ENCODE results near the gene EXD3. TPM values are rescaled to one million over a fixed set of nuclear protein-coding genes. Genes with fewer than 3 reads are reported as not detected.
A peak's percentile ranks its signal among the peaks of the same experiment; 100 is the strongest.

Gene EXD3
- total and polyA plus RNA-seq, 2 of the 4 experiments (the other 2 are of a cell fraction): 1.1 to 7.4 TPM

DNA sequence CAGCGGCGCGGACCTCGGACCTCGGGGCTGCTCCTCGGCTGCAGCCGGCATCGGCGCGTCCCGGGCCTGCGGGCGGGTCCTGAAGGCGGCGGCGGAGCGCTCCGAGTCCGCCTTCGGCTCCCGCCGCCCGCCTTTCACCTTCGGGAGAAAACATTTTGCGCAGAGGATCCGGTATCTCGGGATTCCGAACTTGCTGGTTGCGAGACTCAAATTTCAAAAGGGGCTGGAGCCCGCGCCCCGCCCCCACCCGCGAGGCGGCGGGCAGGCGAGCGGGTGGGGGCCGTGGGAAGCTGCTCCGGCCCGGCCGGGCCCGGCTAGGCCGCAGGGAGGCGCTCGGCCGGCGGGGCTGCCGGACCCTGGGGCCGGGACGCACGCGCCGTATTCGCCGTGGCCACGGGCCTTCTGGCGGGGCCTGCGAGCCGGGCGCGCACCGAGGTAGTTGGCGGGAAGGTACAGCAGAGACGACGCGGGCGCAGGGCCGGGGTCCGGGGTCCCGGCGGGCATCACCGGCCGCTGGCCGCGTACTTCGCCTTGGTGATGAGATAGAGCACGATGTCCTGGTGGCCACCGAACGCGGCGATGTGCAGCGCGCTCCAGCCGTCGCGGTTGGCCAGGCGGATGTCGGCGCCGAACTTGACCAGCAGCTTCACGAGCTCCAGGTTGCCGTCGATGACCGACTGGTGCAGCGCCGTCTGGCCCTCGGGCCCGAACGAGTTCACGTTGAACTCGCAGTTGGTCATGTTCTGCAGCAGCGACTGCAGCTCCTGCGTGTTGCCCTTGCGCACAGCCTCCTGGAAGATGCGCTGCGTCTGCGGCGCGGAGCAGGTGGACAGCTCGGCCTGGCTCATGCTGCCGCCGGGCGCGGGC is 121.6 kb downstream of the EXD3 start (continued):
- TF ChIP-seq, protein P1, sequence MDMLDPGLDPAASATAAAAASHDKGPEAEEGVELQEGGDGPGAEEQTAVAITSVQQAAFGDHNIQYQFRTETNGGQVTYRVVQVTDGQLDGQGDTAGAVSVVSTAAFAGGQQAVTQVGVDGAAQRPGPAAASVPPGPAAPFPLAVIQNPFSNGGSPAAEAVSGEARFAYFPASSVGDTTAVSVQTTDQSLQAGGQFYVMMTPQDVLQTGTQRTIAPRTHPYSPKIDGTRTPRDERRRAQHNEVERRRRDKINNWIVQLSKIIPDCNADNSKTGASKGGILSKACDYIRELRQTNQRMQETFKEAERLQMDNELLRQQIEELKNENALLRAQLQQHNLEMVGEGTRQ (IDR thresholded peaks at IDR 0.05; ENCODE audit: low read depth, low read length): no peak
- TF ChIP-seq CHD1 (IDR thresholded peaks at IDR 0.05; ENCODE audit: low read depth, low read length): no peak

DNA sequence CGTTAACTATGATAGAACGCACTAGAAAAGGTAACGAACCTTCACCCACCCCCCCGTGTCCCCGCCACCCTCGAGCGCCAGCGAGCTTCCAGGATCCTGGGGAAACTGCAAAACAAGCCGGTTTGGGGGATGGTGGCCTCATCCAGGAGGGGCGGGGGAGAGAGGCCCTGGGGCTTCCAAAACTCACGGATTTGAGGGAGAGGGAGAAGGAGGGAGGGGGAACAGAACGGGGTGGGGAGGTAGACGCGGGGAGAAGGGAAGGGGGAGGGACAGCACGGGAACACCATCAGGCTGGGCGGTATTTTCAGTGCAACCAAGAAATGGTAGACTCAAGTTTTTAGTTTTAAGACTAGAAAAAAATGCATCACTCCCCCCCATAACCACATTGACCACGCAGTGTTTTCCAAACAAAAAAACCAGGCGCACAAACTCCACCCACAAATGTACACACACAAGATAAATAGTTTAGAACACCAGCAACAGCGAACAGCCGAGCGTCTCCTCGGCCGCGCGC is 122.3 kb downstream of the EXD3 start:
- DNase-seq: peak; percentile 20
- no peaks in the 10 kb centered on the region for H3K36me3 ChIP-seq (ENCODE audit: control insufficient read depth, insufficient read depth, low read length)
- POLR2A ChIA-PET (ENCODE audit: unreplicated experiment): no interaction called here

More for the DNA sequence above, 122.3 kb downstream of the EXD3 start:
- 0% methylated on average over 12 of the region's 25 CpGs; no CpG with 5 or more reads in 1 of the 2 experiments for WGBS, 2 experiments (ENCODE audit: extremely low coverage in 2 of 2, insufficient read length in 1 of 2)
- Histone ChIP-seq H3K9me1 (ENCODE audit: insufficient read depth, low read length) (no peaks in the 10 kb centered on the region), H2AK5ac (ENCODE audit: low read depth, low read length) (no peak overlapping the region), H2AFZ (replicated peaks; ENCODE audit: low read length, poor library complexity) (peak overlapping the region; percentile 91), H2BK120ac (ENCODE audit: low read depth, low read length) (no peak overlapping the region), H4K91ac (ENCODE audit: insufficient read depth, low read depth, low read length) (no peak overlapping the region), H3K56ac (ENCODE audit: extremely low read depth, insufficient read depth, low read length) (no peak overlapping the region), H2BK15ac (ENCODE audit: low read depth, low read length) (no peak overlapping the region), H3K4me2 (ENCODE audit: low read depth, low read length) (peak overlapping the region; percentile 96), H4K5ac (ENCODE audit: low read depth, low read length) (no peak overlapping the region), H3K14ac (replicated peaks; ENCODE audit: low read depth, low read length) (no peak overlapping the region), H2BK20ac (ENCODE audit: low read depth, low read length) (no peak overlapping the region), H4K8ac (ENCODE audit: low read depth in 2 of 2, low read length in 2 of 2) (no peak overlapping the region), H4K20me1 (ENCODE audit: insufficient read depth, low read length) (peaks cover 4% of the 10 kb centered on the region; the same call in 1 of the 2 replicates), H2AK9ac (replicated peaks; ENCODE audit: low read depth, low read length, poor library complexity) (peak overlapping the region; percentile 37), H3K27me3 (ENCODE audit: control insufficient read depth, insufficient read depth, low read length) (peaks cover 33% of the 10 kb centered on the region), H3K4ac (ENCODE audit: low read depth, low read length) (no peak overlapping the region), H2BK5ac (ENCODE audit: low read depth, low read length, poor library complexity, severe bottlenecking) (no peak overlapping the region), H3K9ac (ENCODE audit: low read depth, low read length) (no peak overlapping the region), H3K4me1 (ENCODE audit: control insufficient read depth, insufficient read depth, low read length) (peaks cover 3% of the 10 kb centered on the region), H3K23ac (ENCODE audit: low read depth, low read length) (no peak overlapping the region), H3K4me3 (ENCODE audit: insufficient read depth, low read depth, low read length) (peak overlapping the region; percentile 56), H3K27ac (ENCODE audit: insufficient read depth, low read length) (no peak overlapping the region), H3K79me1 (ENCODE audit: low read depth in 1 of 2, low read length in 2 of 2) (no peaks in the 10 kb centered on the region), H3K18ac (ENCODE audit: low read depth, low read length) (no peak overlapping the region), H3K9me3 (ENCODE audit: control insufficient read depth, insufficient read depth, low read length) (no peaks in the 10 kb centered on the region)
- no TSS peak for BruUV-seq (replicated peaks)
- TF ChIP-seq, protein P1 (IDR thresholded peaks at IDR 0.05; ENCODE audit: low read depth, low read length): no peak
- no peak for ATAC-seq (ENCODE audit: low read depth)
- in situ Hi-C loops (cut with MboI; ENCODE audit: low sequenced_read_pairs): no loop called here
- intact Hi-C loops (cut with micrococcal nuclease): loop anchor here (2.0 kb wide), 1 partner anchor 106 kb away; no protein-coding TSS in a partner anchor
- CTCF ChIA-PET: no interaction called here
- dilution Hi-C loops (cut with HindIII; ENCODE audit: low sequenced_read_pairs, unreplicated experiment): no loop called here

Data from IMR-90 (cell line).